Endothelial cell of umbilical vein (primary cell): ENCODE data around the gene CDC42SE2.

Experiments
- POLR2AphosphoS5 ChIP-seq: IDR thresholded peaks from 2 replicates; pipeline ENCODE4 v1.6.1; 2012; ENCODE audit warnings: low read depth, mild to moderate bottlenecking, control low read depth, low read length, moderate library complexity; ENCODE audit not compliant: insufficient read depth
- TF ChIP-seq, protein P1 (sequence below), 2 donors: IDR thresholded peaks; 1 replicate in 1 of 2; 2 replicates in 1 of 2; pipeline ENCODE4 v1.5.1; 2011; ENCODE audit warnings: low read length in 2 of 2, mild to moderate bottlenecking in 2 of 2, moderate library complexity in 2 of 2, control low read depth in 1 of 2, inconsistent platforms in 1 of 2, low read depth in 1 of 2; ENCODE audit not compliant: insufficient read depth in 1 of 2; ENCODE audit errors: extremely low read depth in 1 of 2

DNA sequence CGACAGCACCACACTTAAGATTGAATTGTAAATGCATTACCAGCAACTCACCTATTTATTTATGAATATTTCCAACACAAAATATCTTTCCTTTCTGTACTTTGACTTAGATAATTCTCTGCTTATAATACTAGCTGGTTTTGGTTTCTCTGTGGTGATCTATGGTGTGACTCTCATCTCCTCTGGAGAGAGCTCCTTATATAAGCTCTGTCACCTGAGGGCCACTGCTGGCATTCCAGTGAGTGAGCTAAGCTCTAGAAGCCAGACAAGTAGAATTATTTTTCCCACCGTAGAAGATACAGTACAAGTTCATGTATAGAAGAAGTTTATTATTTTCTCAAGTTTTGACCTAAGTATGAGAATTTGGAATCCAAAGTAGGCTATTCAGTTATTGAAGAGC, 111.5 kb downstream of the CDC42SE2 start:
- TF ChIP-seq POLR2AphosphoS5 = no peak
- TF ChIP-seq, protein P1, sequence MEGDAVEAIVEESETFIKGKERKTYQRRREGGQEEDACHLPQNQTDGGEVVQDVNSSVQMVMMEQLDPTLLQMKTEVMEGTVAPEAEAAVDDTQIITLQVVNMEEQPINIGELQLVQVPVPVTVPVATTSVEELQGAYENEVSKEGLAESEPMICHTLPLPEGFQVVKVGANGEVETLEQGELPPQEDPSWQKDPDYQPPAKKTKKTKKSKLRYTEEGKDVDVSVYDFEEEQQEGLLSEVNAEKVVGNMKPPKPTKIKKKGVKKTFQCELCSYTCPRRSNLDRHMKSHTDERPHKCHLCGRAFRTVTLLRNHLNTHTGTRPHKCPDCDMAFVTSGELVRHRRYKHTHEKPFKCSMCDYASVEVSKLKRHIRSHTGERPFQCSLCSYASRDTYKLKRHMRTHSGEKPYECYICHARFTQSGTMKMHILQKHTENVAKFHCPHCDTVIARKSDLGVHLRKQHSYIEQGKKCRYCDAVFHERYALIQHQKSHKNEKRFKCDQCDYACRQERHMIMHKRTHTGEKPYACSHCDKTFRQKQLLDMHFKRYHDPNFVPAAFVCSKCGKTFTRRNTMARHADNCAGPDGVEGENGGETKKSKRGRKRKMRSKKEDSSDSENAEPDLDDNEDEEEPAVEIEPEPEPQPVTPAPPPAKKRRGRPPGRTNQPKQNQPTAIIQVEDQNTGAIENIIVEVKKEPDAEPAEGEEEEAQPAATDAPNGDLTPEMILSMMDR (IDR thresholded peaks at IDR 0.05; ENCODE audit: extremely low read depth in 1 of 2, insufficient read depth in 1 of 2, low read depth in 1 of 2, low read length in 2 of 2) = no peak
